Measurements from ENCODE around the gene JAK2.

The JAK2 gene

GRCh38 chr9:4984621-4985385, at the start of gene JAK2:
JAK2 (plus strand) TSS chr9:4985272; CDS start chr9:5021988, 36,716 bp downstream.
- H3K9me3 ChIP-seq (ENCODE audit: insufficient read depth, low read depth, low read length): no peaks in the 10 kb centered on the region
- no peaks in the 10 kb centered on the region for H3K27me3 ChIP-seq (ENCODE audit: insufficient read depth, low read length, poor library complexity, severe bottlenecking)
- peak within 1 kb of the TSS; percentile 93 for H2AFZ ChIP-seq (ENCODE audit: low read length)
- no peaks in the 10 kb centered on the region for H3K9me2 ChIP-seq (replicated peaks; ENCODE audit: low read depth, low read length)
- peak within 1 kb of the TSS; percentile 80 for H3K4me3 ChIP-seq (ENCODE audit: low read length, poor library complexity, severe bottlenecking)
- no peaks in the 10 kb centered on the region for H3F3A ChIP-seq (ENCODE audit: low read depth)
- peaks cover 24% of the 10 kb centered on the region for H3K79me2 ChIP-seq (ENCODE audit: insufficient read depth, low read length)
- H3K36me3 ChIP-seq (ENCODE audit: insufficient read depth, low read length): no peaks in the 10 kb centered on the region
- H3K4me1 ChIP-seq (ENCODE audit: insufficient read depth, low read length, poor library complexity, severe bottlenecking): peaks cover 40% of the 10 kb centered on the region
- H3K4me2 ChIP-seq (ENCODE audit: low read depth, low read length, poor library complexity, severe bottlenecking): peak within 1 kb of the TSS; percentile 90
- H3K9ac ChIP-seq (ENCODE audit: low read depth, low read length, poor library complexity, severe bottlenecking): peak within 1 kb of the TSS; percentile 80
- TF ChIP-seq CTCF (conservative IDR thresholded peaks at IDR 0.05; ENCODE audit: low read length) (peak; percentile 43), EZH2phosphoT487 (IDR thresholded peaks at IDR 0.05; ENCODE audit: borderline replicate concordance) (no peak)
- H4K20me1 ChIP-seq (ENCODE audit: insufficient read depth, low read length, poor library complexity, severe bottlenecking): no peaks in the 10 kb centered on the region

DNA sequence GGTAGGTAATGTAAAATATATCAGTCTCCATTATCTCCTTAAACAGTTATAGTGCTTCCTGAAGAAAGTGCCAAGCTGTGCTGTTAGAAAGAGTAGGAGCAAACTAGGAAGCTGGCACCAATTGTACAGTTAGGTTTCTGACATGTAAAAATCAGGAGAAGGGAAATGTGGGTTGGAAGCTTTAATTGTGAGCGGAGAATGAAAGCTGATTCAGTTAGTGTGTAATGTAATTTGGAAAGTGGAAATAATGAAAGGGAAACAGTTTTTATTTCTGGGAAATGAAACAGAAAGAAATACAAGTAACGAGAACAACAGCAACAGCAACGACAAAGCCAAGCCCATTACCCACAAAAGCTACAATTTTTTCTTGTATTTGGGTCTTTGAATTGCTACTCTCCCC, 48.8 kb upstream of the JAK2 start:
- Histone ChIP-seq H4K20me1 (ENCODE audit: insufficient read depth, low read length, poor library complexity, severe bottlenecking) (no peaks in the 10 kb centered on the region), H3K4me3 (ENCODE audit: low read length, poor library complexity, severe bottlenecking) (no peak overlapping the region), H3K9ac (ENCODE audit: low read depth, low read length, poor library complexity, severe bottlenecking) (no peak overlapping the region), H3K27me3 (ENCODE audit: insufficient read depth, low read length, poor library complexity, severe bottlenecking) (no peaks in the 10 kb centered on the region), H3K9me2 (replicated peaks; ENCODE audit: low read depth, low read length) (no peaks in the 10 kb centered on the region), H2AFZ (ENCODE audit: low read length) (no peak overlapping the region), H3K4me1 (ENCODE audit: insufficient read depth, low read length, poor library complexity, severe bottlenecking) (no peaks in the 10 kb centered on the region), H3F3A (ENCODE audit: low read depth) (no peaks in the 10 kb centered on the region), H3K79me2 (ENCODE audit: insufficient read depth, low read length) (no peaks in the 10 kb centered on the region), H3K36me3 (ENCODE audit: insufficient read depth, low read length) (no peaks in the 10 kb centered on the region), H3K9me3 (ENCODE audit: insufficient read depth, low read depth, low read length) (no peaks in the 10 kb centered on the region), H3K4me2 (ENCODE audit: low read depth, low read length, poor library complexity, severe bottlenecking) (no peak overlapping the region)
- TF ChIP-seq EZH2phosphoT487 (IDR thresholded peaks at IDR 0.05; ENCODE audit: borderline replicate concordance) (no peak), CTCF (conservative IDR thresholded peaks at IDR 0.05; ENCODE audit: low read length) (no peak)

DNA sequence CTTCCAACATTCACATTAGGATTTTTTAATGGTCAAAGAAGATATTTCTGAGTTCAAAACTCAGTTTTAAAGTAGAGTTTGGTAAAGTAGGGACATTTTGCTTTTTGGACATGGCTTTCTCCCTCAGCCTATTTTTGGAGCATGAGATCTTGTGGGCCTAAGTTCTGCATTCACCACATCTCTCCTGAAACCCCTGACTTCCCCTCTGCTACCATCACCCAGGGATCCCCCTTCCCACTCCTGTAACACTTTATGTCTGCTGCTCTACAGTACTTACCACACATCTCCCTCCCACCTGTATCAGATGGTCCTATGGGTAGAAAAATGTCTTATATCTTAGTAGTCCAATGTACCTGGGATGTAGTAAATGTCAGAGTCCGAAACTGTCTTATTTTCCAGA, 48.2 kb upstream of the JAK2 start:
- Histone ChIP-seq H3K36me3 (ENCODE audit: insufficient read depth, low read length) (no peaks in the 10 kb centered on the region), H3K9me2 (replicated peaks; ENCODE audit: low read depth, low read length) (no peaks in the 10 kb centered on the region)

More for the DNA sequence above, 48.2 kb upstream of the JAK2 start:
- Histone ChIP-seq H3K9ac (ENCODE audit: low read depth, low read length, poor library complexity, severe bottlenecking) (no peak overlapping the region), H3K4me3 (ENCODE audit: low read length, poor library complexity, severe bottlenecking) (no peak overlapping the region), H3K79me2 (ENCODE audit: insufficient read depth, low read length) (no peaks in the 10 kb centered on the region), H3F3A (ENCODE audit: low read depth) (no peaks in the 10 kb centered on the region), H3K27me3 (ENCODE audit: insufficient read depth, low read length, poor library complexity, severe bottlenecking) (no peaks in the 10 kb centered on the region), H3K4me1 (ENCODE audit: insufficient read depth, low read length, poor library complexity, severe bottlenecking) (no peaks in the 10 kb centered on the region), H3K4me2 (ENCODE audit: low read depth, low read length, poor library complexity, severe bottlenecking) (no peak overlapping the region), H2AFZ (ENCODE audit: low read length) (no peak overlapping the region), H4K20me1 (ENCODE audit: insufficient read depth, low read length, poor library complexity, severe bottlenecking) (no peaks in the 10 kb centered on the region), H3K9me3 (ENCODE audit: insufficient read depth, low read depth, low read length) (no peaks in the 10 kb centered on the region)
- TF ChIP-seq CTCF (conservative IDR thresholded peaks at IDR 0.05; ENCODE audit: low read length) (no peak), EZH2phosphoT487 (IDR thresholded peaks at IDR 0.05; ENCODE audit: borderline replicate concordance) (no peak)

Measured in Loucy (cell line).